ENCODE measurements around the gene SLC29A1.
"Not testable (repeated sequence)": the region's sequence is repeated elsewhere in the genome, so short reads cannot be mapped to it uniquely, and the experiment has no call there.

The SLC29A1 gene

DNA sequence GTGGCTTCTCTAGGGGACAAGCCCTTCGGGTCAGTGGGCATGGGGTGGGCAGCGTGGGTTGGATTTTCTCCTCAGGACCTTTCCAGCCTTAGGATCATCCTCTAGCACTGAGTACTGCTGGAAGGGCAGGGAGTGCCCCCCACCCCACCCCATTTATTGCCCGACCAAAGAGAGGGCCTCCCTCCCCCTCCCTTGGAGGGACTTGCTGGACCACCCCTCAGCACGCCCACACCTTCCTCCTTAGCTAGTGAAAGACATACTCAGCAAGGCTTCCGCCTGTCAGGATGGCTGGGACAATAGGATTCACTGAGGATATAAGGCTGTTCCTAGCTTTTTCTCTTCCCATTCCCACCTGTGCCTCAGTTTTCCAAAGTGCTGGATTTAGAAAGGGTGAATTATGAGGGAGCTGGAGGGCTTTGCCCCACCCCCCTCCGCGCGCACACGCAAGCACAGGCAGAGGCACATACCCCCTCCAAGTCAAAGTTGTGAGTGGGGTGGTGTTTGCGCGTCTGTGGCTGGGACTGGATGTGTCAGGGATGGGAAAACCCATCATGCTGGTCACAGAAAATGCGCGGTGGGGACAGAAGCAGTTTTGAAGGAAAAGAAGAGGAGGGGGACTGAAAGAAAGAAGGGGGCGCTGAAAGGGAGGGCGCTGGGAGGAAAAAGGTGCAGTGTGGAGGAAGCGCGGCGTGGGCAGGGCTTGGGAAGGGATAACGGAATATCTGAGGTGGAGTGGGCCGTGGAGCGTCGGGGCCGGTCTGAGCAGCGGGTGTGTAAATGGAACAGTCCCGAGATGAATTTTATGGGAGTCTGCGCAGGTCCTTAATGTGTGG lies 693 bp upstream of the SLC29A1 start:
- no peak for DNase-seq (ENCODE audit: low read depth)

DNA sequence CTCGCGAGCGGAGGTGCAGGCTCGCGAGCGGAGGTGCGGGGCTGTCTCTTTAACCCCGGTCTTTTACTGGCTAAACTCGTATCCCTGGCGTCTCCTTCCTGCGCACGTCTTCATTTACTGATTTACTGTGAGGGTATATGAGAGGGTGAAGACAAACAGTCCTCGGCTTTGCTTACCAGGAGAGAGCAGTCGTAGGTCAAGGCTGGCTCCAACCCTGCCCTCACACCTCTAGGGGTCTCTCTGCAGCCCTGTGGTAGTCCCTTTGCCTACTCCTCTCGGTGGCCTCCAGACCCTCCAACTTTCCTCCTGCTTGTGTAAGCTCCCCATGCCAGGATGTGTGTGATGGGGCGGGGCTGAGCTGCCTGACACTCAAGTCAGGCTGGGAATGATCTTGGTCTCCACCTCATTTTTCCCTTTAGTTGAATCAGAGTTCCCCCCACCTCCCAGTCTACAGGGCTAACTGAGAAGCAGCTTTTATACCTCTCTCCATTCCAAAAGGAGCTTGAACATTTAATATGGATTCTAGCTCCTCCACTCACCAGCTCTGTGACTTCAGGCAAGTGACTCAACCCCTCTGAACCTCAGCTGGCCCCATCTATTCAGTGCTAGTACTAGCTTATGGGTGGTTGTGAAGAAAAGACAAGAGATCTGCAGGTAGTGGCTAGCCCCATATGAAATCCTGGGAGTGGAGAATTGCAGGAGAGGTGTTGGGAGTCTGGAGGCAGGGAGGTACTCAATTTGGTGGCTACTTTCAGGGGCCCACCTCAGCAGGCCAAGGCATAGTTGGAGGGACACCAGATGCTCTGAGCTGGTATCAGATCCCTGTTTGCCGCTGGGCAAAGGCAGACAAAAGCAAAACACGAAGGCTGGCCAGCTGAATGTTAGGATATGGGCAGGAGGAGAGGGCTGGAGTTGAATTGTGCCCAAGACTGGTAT lies 902 bp downstream of the SLC29A1 start:
- DNase-seq (ENCODE audit: low read depth): no peak

DNA sequence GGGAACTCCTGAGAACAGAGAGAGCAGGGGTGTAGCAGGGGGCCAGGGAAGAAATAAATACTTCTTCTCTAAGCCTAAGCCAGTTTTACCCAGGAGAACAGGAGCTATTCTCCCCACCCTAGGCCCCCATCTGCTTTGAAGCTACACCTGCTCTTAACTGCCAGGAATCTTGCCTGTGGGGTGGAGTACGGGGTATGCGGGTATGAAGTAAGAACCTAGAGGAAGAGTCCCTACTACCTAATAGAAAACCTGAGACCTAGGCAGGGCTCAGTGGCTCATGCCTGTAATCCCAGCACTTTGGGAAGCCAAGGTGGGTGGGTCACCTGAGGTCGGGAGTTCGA lies 1.5 kb downstream of the SLC29A1 start:
- DNase-seq (ENCODE audit: low read depth): no peak

DNA sequence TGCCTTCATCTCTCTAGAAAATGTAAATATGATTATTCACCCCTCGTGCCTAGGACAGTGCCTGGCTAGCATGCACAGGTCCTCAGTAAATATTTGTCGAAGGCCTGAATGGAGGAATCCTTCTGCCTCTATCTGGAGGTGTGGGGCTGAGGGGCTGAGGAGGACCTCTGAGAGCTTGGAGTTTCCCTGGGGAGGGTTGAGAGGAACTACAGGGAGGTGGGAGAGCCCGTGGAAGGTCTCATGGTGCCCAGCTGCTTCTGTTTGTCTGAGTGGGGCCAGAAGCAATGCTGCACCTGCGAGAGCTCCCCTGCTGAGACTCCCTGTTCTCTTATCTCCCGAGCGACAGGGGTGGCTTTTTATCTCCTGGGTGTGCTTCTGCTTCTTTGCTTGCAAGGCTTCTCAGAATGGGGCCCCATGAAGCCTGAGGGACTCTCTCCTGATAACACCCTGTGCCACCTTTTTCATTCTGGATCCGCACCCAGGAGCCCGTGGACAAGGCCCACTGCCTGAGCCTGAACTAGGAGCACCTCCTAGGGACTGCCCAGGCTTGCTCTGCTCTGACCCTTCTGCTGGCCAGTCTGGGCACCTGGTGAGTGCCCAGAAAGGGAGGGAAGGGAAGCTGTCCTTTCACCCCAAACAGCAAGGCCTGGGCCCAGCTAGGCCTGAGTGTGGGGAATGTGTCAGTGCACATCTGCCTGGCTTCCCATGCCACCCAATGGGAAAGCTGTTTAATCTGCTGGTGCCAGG lies 2.4 kb downstream of the SLC29A1 start:
- DNase-seq (ENCODE audit: low read depth): no peak

DNA sequence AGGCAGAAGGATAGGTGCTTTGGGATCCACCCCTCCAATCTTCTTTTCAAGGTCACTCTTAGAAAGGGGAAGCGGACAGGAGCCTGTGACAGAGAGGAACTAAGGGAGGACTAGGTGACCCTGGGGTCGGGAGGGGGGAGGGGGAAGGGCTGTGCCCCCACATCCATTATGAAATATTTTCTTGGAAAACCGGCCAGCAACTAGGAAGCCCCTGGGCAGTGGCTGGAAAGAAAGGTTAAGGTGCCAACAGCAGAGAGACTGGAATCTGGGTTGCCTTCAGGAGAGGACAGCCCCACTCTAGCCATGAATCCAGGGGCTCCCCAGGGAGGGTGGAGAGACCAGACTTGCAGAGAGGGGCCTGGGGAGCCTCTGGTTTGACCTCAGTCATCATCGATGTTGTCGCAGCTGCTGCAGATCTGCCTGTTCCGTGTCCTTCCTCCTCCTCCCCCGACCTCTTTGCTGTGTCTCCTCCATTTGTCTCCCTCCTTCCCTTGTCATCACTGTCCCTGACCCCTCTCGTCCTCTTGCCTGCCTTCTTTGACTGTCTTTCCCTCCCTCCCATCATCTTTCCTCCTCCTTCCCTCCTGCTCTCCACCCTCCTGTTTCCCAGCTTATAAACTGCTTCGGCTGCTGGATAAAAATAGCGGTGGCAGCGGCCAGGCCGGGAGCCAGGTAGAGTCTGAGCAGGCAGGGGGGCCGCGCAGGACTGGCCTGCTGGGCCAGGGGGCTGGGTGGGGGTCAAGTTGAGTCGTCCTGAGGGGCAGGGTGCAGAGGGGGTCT lies 3.2 kb downstream of the SLC29A1 start:
- no peak for DNase-seq (ENCODE audit: low read depth)

DNA sequence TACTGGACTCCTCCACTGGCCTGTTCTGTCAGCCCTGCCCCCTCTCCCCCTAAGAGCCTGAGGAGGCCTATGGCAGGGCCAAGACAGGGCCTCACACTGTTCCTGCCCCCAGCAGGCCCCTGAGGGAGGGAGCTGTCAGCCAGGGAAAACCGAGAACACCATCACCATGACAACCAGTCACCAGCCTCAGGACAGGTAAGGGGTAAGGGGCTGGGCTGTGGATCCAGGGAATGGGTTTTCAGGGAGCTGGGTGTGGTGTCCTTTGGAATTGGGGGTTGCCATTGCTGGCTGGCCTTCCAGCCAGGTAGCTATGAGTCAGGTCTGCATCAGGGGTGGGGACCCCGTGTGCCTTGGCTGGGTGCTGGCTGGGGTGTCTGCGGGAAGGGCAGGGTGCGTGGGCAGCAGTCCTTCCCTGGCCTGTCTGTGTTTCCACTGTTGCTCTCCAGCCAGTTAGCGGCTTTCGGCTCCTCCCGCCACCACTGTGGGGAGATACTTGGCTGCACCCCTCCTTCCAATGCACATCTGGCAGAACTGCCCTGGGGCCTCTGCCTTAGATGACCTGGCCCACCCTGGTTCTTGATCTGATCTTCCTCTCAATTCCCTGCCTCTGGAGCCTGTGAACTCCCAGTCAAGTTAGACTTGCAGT lies 3.9 kb downstream of the SLC29A1 start:
- DNase-seq (ENCODE audit: low read depth): no peak

DNA sequence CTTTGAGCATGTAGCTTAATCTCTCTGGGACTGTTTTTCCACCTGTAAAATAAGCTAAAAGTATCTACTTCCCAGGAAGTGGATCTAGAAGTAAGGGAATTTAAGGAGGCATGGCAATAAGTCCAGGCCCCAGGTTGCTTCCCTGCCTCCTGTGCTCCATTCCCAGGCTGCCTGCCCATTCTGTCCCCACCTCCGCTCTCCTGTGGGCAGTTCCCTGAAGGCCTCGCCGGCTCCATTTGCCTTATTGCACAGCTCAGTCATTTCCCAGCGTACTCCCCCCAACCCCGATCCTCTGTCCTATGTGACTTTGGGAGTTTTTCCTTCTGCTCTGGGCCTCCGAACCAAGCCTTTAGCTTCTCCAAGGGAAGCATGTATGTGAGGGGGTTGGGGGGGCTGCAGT lies 4.6 kb downstream of the SLC29A1 start:
- no peak for DNase-seq (ENCODE audit: low read depth)

DNA sequence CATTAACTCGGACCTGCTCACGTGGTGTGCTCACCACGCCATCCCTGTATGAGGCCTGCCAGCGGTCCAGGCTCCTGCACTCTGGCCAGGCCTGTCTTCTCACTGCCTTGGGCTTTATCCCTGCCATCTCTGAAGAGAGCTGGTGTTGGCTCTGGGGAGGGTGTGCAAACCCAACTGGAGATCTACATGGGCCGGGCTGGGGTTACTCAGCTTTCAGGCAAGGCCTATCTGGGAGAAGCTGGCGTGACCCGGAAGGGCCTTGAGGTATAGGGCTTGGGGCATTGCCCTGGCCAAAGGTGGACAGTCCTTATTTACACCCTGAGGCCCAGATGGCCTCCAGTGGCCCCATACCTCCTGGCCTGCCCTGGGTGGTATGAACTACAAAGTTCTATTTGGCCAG lies 5.0 kb downstream of the SLC29A1 start:
- no peak for DNase-seq (ENCODE audit: low read depth)

DNA sequence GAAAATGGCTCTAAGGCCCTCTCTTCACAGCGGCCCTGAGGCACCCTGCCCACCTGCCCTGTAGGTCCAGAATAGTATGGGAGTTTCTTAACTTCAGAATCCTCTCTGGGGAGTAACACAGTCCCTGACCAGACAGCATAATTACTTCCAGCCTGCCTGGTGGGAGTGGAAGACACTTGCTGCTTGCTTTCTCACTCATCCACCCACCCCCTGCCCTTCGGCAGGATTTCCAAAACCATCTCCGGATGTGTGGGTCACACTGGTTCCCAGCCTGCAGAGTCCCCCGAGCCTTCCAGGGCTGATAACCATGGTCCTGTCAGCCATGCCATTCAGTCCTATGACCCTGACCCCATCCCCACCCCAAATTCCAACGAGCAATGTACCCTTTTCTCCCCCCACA lies 5.4 kb downstream of the SLC29A1 start:
- DNase-seq (ENCODE audit: low read depth): no peak

DNA sequence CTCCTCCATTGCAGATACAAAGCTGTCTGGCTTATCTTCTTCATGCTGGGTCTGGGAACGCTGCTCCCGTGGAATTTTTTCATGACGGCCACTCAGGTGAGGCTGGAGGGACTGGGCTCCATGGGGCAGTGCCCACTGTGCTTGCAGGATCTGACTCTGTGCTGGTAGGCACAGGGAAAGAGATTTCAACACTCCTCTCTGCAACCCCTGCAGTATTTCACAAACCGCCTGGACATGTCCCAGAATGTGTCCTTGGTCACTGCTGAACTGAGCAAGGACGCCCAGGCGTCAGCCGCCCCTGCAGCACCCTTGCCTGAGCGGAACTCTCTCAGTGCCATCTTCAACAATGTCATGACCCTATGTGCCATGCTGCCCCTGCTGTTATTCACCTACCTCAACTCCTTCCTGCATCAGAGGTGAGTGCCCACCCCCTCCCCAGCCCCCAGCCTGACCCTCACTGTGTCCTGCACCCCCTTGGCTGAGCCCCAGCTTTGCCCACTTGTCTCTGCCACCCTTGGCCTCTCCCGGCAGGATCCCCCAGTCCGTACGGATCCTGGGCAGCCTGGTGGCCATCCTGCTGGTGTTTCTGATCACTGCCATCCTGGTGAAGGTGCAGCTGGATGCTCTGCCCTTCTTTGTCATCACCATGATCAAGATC lies 6.1 kb downstream of the SLC29A1 start:
- DNase-seq (ENCODE audit: low read depth): no peak

DNA sequence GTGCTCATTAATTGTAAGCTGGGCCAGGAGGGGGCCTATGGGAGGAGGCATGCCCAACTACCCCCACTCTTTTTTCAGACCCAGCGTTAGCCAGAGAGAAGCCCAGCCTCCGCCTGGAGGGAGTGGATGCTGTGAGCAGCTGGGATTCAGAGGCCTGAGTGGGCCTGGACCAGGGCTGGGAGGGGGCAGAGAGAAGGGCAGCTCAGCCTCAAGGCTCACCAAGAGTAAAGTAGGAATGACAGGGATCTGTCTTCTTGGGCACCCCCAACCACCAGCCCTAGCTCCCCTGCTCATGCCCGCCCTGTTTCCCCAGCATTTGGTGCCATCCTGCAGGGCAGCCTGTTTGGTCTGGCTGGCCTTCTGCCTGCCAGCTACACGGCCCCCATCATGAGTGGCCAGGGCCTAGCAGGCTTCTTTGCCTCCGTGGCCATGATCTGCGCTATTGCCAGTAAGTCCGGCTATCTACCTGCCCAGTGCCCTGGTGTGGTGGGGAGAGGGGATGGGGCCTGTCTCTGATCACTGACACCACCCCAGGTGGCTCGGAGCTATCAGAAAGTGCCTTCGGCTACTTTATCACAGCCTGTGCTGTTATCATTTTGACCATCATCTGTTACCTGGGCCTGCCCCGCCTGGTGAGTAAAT lies 6.8 kb downstream of the SLC29A1 start:
- DNase-seq (ENCODE audit: low read depth): no peak

DNA sequence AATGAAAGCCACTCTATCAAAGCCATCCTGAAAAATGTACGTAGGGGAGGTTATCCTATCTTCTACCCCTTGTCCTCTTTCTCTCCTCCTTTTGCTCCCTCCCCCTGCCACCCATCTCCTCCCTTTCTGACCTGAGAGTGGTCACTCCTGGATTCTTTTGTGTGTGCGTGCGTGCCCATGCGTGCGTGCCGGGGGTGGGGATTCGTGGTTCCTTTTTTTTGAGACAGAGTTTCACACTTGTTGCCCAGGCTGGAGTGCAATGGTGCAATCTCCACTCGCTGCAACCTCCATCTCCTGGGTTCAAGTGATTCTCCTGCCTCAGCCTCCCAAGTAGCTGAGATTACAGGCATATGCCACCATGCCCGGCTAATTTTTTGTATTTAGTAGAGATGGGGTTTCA lies 8.0 kb downstream of the SLC29A1 start:
- not testable (repeated sequence) for DNase-seq (ENCODE audit: low read depth)

DNA sequence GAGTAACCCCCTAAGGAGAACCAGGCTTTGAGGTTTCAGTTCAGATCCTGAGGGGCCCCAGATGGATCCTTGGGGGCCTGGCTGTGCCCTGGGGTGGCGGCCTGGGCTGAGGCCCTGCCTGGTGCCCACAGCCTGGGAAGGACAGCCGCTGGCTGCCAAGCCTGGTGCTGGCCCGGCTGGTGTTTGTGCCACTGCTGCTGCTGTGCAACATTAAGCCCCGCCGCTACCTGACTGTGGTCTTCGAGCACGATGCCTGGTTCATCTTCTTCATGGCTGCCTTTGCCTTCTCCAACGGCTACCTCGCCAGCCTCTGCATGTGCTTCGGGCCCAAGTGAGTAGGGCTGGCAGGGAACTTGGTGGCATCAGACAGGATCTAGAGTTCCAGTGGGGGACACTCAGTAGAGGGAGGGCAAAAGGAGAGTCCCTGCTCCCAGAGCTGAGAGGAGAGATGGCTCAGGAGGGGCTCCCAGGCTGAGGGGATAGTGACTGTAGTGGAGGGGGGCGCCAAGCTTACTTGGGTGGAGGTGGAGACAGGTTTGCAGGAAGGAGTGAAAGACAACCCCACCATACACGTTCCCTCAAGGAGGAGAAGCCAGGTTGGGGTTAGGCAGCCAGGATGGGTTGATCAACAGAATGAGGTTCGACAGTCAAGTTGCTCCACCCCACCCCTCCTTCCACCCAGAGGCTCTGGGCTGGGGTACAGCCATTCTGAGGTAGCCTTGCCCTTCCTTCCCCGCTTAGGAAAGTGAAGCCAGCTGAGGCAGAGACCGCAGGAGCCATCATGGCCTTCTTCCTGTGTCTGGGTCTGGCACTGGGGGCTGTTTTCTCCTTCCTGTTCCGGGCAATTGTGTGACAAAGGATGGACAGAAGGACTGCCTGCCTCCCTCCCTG lies 9.5 kb downstream of the SLC29A1 start:
- DNase-seq (ENCODE audit: low read depth): no peak

DNA sequence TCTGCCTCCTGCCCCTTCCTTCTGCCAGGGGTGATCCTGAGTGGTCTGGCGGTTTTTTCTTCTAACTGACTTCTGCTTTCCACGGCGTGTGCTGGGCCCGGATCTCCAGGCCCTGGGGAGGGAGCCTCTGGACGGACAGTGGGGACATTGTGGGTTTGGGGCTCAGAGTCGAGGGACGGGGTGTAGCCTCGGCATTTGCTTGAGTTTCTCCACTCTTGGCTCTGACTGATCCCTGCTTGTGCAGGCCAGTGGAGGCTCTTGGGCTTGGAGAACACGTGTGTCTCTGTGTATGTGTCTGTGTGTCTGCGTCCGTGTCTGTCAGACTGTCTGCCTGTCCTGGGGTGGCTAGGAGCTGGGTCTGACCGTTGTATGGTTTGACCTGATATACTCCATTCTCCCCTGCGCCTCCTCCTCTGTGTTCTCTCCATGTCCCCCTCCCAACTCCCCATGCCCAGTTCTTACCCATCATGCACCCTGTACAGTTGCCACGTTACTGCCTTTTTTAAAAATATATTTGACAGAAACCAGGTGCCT lies 10.2 kb downstream of the SLC29A1 start:
- no peak for DNase-seq (ENCODE audit: low read depth)

DNA sequence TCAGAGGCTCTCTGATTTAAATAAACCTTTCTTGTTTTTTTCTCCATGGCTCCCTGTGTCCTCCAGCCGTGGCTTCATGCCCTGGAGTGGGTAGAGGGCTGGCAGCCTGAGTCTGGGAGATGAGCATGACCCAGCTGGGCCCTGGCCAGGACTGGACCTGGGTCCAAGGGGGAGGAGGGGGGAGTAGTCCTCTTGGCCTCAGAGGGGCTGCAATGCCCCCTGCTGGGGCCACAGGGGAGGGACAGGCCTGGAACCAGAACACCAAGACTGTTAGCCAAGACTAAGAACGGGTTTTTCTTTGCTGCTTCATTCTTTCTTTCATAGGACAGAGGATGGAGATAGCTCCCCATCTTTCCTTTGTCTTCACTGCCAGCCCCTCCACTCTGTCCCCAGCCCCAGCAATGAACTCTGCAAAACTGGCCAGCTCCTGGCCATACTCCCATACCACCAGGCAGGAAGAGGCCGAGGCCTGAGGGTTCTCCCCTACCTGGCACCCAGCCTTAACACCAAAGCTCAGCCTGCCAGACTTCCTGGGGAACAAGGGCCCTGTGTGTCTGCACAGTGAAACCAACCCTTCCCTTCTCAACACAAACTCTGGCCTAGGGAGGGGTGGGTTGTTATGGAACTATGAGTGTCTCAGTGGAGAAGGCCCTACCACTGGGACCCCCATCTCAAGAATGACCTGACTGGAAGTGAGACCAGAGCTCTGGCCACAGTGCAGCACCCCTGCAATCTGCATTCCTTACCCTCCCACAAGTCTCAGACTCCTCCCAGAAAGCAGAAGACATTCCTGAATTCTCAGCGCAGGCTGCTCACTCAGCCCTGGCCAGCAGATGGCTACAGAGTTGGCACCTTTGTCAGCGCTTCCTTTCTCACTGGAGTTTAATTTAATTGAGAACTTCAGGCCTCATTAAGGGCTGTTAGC lies 11.0 kb downstream of the SLC29A1 start:
- no peak for DNase-seq (ENCODE audit: low read depth)

DNA sequence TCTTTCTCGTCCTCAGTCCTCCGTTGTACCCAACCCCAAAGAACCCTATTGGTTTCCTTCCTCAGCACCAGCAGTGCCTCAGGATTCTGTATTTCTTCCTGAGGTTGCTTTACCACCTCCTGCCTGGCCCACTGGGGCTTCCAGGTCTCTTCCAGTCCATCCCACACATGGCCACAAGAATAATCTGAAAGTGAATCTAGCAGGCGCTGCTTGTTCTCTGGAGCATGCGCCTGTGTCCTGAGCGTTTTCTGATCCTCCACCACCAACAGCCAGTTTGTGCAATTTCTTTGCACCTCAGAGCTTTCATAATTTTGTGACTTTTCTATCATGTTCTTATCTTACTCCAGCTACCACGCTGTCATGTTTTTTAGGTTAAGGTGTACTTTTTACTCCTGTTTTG lies 11.9 kb downstream of the SLC29A1 start:
- no peak for DNase-seq (ENCODE audit: low read depth)

DNA sequence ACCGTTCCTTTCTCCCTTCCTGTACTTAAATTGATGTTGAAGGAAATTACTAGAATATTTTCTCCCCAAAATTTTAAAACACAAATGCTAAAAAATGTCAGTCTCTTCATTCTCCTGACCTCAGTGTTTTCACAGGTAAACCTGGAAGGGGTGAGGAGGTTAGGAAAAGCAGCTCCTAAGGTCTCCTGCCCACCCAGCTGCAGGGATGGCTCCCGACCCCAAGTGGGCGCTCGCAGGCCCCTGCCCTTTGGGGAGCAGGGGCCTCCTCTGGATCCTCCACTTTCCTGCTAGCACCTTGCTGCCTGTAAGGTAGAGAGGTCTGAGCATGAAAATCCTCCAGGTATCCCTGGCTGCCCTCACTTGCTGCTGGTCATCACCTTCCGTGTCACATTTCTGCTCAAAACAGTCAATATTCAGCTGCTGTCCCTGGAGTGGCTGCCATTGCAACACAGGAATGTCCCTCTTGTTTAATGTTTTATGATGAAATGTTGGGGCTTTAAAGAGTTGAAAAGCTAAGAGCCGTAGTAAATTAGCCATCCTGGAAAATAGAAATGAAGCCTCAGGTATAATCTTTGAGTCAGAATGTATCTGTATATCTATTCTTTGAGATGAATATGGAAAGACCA lies 12.6 kb downstream of the SLC29A1 start:
- DNase-seq (ENCODE audit: low read depth): no peak

All from T-helper 22 cell (primary cell).